ES-I3 (cell line): Measurements from ENCODE around the gene SPATA2.

Experiments
- H3K36me3 ChIP-seq: 2 replicates; pipeline ENCODE4 v1.6.1; 2013; ENCODE audit warnings: mild to moderate bottlenecking, low read length, control low read depth, moderate library complexity; ENCODE audit not compliant: insufficient read depth
- H3K4me1 ChIP-seq: 2 replicates; pipeline ENCODE4 v1.6.1; 2013; ENCODE audit warnings: mild to moderate bottlenecking, control low read depth, low read length; ENCODE audit not compliant: insufficient read depth
- H3K9ac ChIP-seq: 2 replicates; pipeline ENCODE4 v1.6.1; 2013; ENCODE audit warnings: low read depth, mild to moderate bottlenecking, low read length, moderate library complexity
- H3K9me3 ChIP-seq: 2 replicates; pipeline ENCODE4 v1.6.1; 2013; ENCODE audit warnings: mild to moderate bottlenecking, low read length, moderate library complexity; ENCODE audit not compliant: control insufficient read depth, insufficient read depth

Gene SPATA2

GRCh38 chr20:49916146-49917002 is 1.0 kb upstream of the SPATA2 start:
- no peaks in the 10 kb centered on the region for H3K9me3 ChIP-seq
- H3K9ac ChIP-seq = peak overlapping the region; percentile 76; the same call in 1 of the 2 replicates
- H3K36me3 ChIP-seq = no peaks in the 10 kb centered on the region
- peaks cover 6% of the 10 kb centered on the region; the same call in 1 of the 2 replicates for H3K4me1 ChIP-seq

- H3K9ac ChIP-seq = peak overlapping the region; percentile 76
- H3K9me3 ChIP-seq = no peaks in the 10 kb centered on the region
- H3K4me1 ChIP-seq = peaks cover 6% of the 10 kb centered on the region; the same call in 1 of the 2 replicates
- H3K36me3 ChIP-seq = no peaks in the 10 kb centered on the region
These were observed 280 bp downstream of the SPATA2 start for GRCh38 chr20:49915118-49915379.

- Histone ChIP-seq H3K4me1 (peaks cover 6% of the 10 kb centered on the region; the same call in 1 of the 2 replicates), H3K36me3 (no peaks in the 10 kb centered on the region), H3K9ac (peak overlapping the region; percentile 76), H3K9me3 (no peaks in the 10 kb centered on the region)
These were observed 815 bp downstream of the SPATA2 start for GRCh38 chr20:49914310-49915117.

- no peak overlapping the region for H3K9ac ChIP-seq
These were observed 1.8 kb downstream of the SPATA2 start for GRCh38 chr20:49913399-49914047.

GRCh38 chr20:49910340-49910706 is 5.0 kb downstream of the SPATA2 start:
- no peak overlapping the region for H3K9ac ChIP-seq
- H3K9me3 ChIP-seq = no peaks in the 10 kb centered on the region
- peaks cover 6% of the 10 kb centered on the region for H3K36me3 ChIP-seq
- peaks cover 6% of the 10 kb centered on the region; the same call in 1 of the 2 replicates for H3K4me1 ChIP-seq

More at GRCh38 chr20:49913399-49914047, 1.8 kb downstream of the SPATA2 start:
- H3K4me1 ChIP-seq = peaks cover 6% of the 10 kb centered on the region; the same call in 1 of the 2 replicates
- H3K36me3 ChIP-seq = no peaks in the 10 kb centered on the region
- H3K9me3 ChIP-seq = no peaks in the 10 kb centered on the region

- peaks cover 6% of the 10 kb centered on the region; the same call in 1 of the 2 replicates for H3K4me1 ChIP-seq
- H3K36me3 ChIP-seq = peaks cover 9% of the 10 kb centered on the region
- H3K9me3 ChIP-seq = no peaks in the 10 kb centered on the region
- H3K9ac ChIP-seq = no peak overlapping the region
These were observed 5.6 kb downstream of the SPATA2 start for GRCh38 chr20:49909499-49910339.

GRCh38 chr20:49908258-49908565 is 7.1 kb downstream of the SPATA2 start:
- H3K9ac ChIP-seq = no peak overlapping the region
- H3K9me3 ChIP-seq = no peaks in the 10 kb centered on the region
- peaks cover 9% of the 10 kb centered on the region for H3K36me3 ChIP-seq
- no peaks in the 10 kb centered on the region; the same call in 1 of the 2 replicates for H3K4me1 ChIP-seq

GRCh38 chr20:49907405-49908257 is 7.7 kb downstream of the SPATA2 start:
- Histone ChIP-seq H3K9ac (no peak overlapping the region), H3K36me3 (peaks cover 9% of the 10 kb centered on the region), H3K4me1 (no peaks in the 10 kb centered on the region; the same call in 1 of the 2 replicates), H3K9me3 (no peaks in the 10 kb centered on the region)

- Histone ChIP-seq H3K36me3 (peaks cover 9% of the 10 kb centered on the region), H3K4me1 (no peaks in the 10 kb centered on the region; the same call in 1 of the 2 replicates), H3K9me3 (no peaks in the 10 kb centered on the region), H3K9ac (no peak overlapping the region)
These were observed 8.6 kb downstream of the SPATA2 start for GRCh38 chr20:49906615-49907154.

GRCh38 chr20:49906101-49906604 is 9.2 kb downstream of the SPATA2 start:
- H3K4me1 ChIP-seq = no peaks in the 10 kb centered on the region; the same call in 1 of the 2 replicates
- H3K9me3 ChIP-seq = no peaks in the 10 kb centered on the region
- peaks cover 9% of the 10 kb centered on the region for H3K36me3 ChIP-seq
- no peak overlapping the region for H3K9ac ChIP-seq

- no peaks in the 10 kb centered on the region for H3K9me3 ChIP-seq
- H3K4me1 ChIP-seq = no peaks in the 10 kb centered on the region; the same call in 1 of the 2 replicates
- H3K36me3 ChIP-seq = peaks cover 9% of the 10 kb centered on the region
- no peak overlapping the region for H3K9ac ChIP-seq
These were observed 9.8 kb downstream of the SPATA2 start for GRCh38 chr20:49905415-49906091.

GRCh38 chr20:49904440-49905214 is 10.7 kb downstream of the SPATA2 start:
- no peak overlapping the region for H3K9ac ChIP-seq
- H3K9me3 ChIP-seq = no peaks in the 10 kb centered on the region
- peaks cover 9% of the 10 kb centered on the region for H3K36me3 ChIP-seq
- no peaks in the 10 kb centered on the region; the same call in 1 of the 2 replicates for H3K4me1 ChIP-seq
